ENCODE data around the gene SEMA5A. TPM values are rescaled to one million over a fixed set of nuclear protein-coding genes. Genes with fewer than 3 reads are reported as not detected.

The SEMA5A gene
- polyA plus RNA-seq, 1 of the 3 experiments (the other 2 are of a cell fraction), result 0.58 TPM

GRCh38 chr5:9474219-9475002 is 71.5 kb downstream of the SEMA5A start:
- TF ChIP-seq RCOR1 (IDR thresholded peaks at IDR 0.05; ENCODE audit: low read length), result no peak
- no peak for TF ChIP-seq RAD21 (IDR thresholded peaks at IDR 0.05; ENCODE audit: low read length)
- no peak for TF ChIP-seq SMC3 (IDR thresholded peaks at IDR 0.05; ENCODE audit: low read depth, low read length)
- TF ChIP-seq PBX3 (IDR thresholded peaks at IDR 0.05), result no peak
- TF ChIP-seq POLR2AphosphoS5 (IDR thresholded peaks at IDR 0.05; ENCODE audit: low read depth, low read length), result no peak
- no peak for TF ChIP-seq TAF1 (IDR thresholded peaks at IDR 0.05; ENCODE audit: borderline replicate concordance, low read depth, low read length)
- no peak for TF ChIP-seq USF1 (IDR thresholded peaks at IDR 0.05; ENCODE audit: borderline replicate concordance, low read depth)
- no peak for TF ChIP-seq CHD2 (IDR thresholded peaks at IDR 0.05; ENCODE audit: low read length, partially characterized antibody)
- no peak for TF ChIP-seq IRF3 (IDR thresholded peaks at IDR 0.05; ENCODE audit: low read depth, low read length)
- no peak for TF ChIP-seq RXRA (IDR thresholded peaks at IDR 0.05; ENCODE audit: borderline replicate concordance, low read depth)
- TF ChIP-seq NRF1 (IDR thresholded peaks at IDR 0.05; ENCODE audit: low read depth, low read length), result no peak
- no peak for TF ChIP-seq JUND (IDR thresholded peaks at IDR 0.05)
- Histone ChIP-seq H3K9me3 (peaks cover 9% of the 10 kb centered on the region; the same call in 1 of the 2 replicates), H4K20me1 (ENCODE audit: insufficient read depth) (no peaks in the 10 kb centered on the region), H2AFZ (ENCODE audit: low read depth) (no peak overlapping the region), H3K79me2 (ENCODE audit: insufficient read depth) (no peaks in the 10 kb centered on the region), H3K4me2 (no peak overlapping the region), H3K4me3 (ENCODE audit: low read depth in 2 of 2, low read length in 1 of 2) (no peak overlapping the region), H3F3A (replicated peaks; ENCODE audit: insufficient read depth) (no peaks in the 10 kb centered on the region), H3K9me2 (no peaks in the 10 kb centered on the region), H3K27me3 (ENCODE audit: insufficient read depth) (no peaks in the 10 kb centered on the region), H3K4me1 (ENCODE audit: control insufficient read depth in 1 of 2, insufficient read depth in 2 of 2, low read depth in 1 of 2, low read length in 1 of 2) (peaks cover 0 to 5% of the 10 kb centered on the region in 2 experiments; a peak in 1 of 4 replicates), H3K27ac (ENCODE audit: low read depth in 2 of 2, low read length in 1 of 2) (no peak overlapping the region), H3K36me3 (replicated peaks in 1 of 2; ENCODE audit: control insufficient read depth in 1 of 2, insufficient read depth in 2 of 2, low read length in 1 of 2) (no peaks in the 10 kb centered on the region), H3K9ac (no peak overlapping the region)
- WGBS (ENCODE audit: low lambda C conversion rate), result 67% methylated on average over 10 of the region's 10 CpGs
- ChIA-PET POLR2A (no interaction called here), CTCF (interaction anchor here (0.6 to 1.4 kb wide), 4 partner anchors 8 to 189 kb away, joined by 3 to 4 read pairs (median 3); no protein-coding TSS in a partner anchor)
- no peak for DNase-seq

GRCh38 chr5:9473624-9474023 is 72.3 kb downstream of the SEMA5A start:
- Histone ChIP-seq H3F3A (replicated peaks; ENCODE audit: insufficient read depth) (no peaks in the 10 kb centered on the region), H4K20me1 (ENCODE audit: insufficient read depth) (no peaks in the 10 kb centered on the region), H3K4me3 (ENCODE audit: low read depth in 2 of 2, low read length in 1 of 2) (no peak overlapping the region), H3K4me1 (ENCODE audit: control insufficient read depth in 1 of 2, insufficient read depth in 2 of 2, low read depth in 1 of 2, low read length in 1 of 2) (peaks cover 0 to 5% of the 10 kb centered on the region in 2 experiments; a peak in 1 of 4 replicates), H3K27ac (ENCODE audit: low read depth in 2 of 2, low read length in 1 of 2) (no peak overlapping the region), H3K4me2 (no peak overlapping the region), H3K79me2 (ENCODE audit: insufficient read depth) (no peaks in the 10 kb centered on the region), H3K9me2 (no peaks in the 10 kb centered on the region), H3K9me3 (peaks cover 9% of the 10 kb centered on the region; the same call in 1 of the 2 replicates), H3K9ac (no peak overlapping the region), H3K36me3 (replicated peaks in 1 of 2; ENCODE audit: control insufficient read depth in 1 of 2, insufficient read depth in 2 of 2, low read length in 1 of 2) (no peaks in the 10 kb centered on the region), H2AFZ (ENCODE audit: low read depth) (no peak overlapping the region), H3K27me3 (ENCODE audit: insufficient read depth) (no peaks in the 10 kb centered on the region)
- 50% methylated on average over 2 of the region's 2 CpGs for WGBS (ENCODE audit: low lambda C conversion rate)
- CTCF ChIA-PET, result interaction anchor here (1.4 kb wide), 1 partner anchor 9 kb away, joined by 4 read pairs; no protein-coding TSS in a partner anchor
- POLR2A ChIA-PET, result no interaction called here
- no peak for TF ChIP-seq GABPA (IDR thresholded peaks at IDR 0.05; ENCODE audit: low read depth)
- TF ChIP-seq MXI1 (IDR thresholded peaks at IDR 0.05; ENCODE audit: low read depth, low read length), result peak; percentile 26; the same call in 1 of the 2 replicates
- 0 out of 4 replicates have a peak, but pooled peaks of 1 of the 2 experiments have one; percentile 10 for TF ChIP-seq EP300 (IDR thresholded peaks at IDR 0.05; ENCODE audit: borderline replicate concordance in 1 of 2, low read depth in 1 of 2, low read length in 1 of 2)
- no peak for DNase-seq
